GM18951 (cell line): ENCODE measurements around the gene PIGL.

Source experiments
- POLR2A ChIP-seq: IDR thresholded peaks from 4 replicates; pipeline ENCODE4 v1.6.1; 2011; ENCODE audit warnings: mild to moderate bottlenecking; ENCODE audit not compliant: insufficient read length, insufficient read depth; ENCODE audit errors: extremely low read depth
- in situ Hi-C: fragments of 300-500 bp; cut with MboI; formaldehyde crosslinking; loops from one replicate; pipeline ENCODE4 v1.12.0; 2022; ENCODE audit warnings: low sequenced_read_pairs, mixed read lengths, inconsistent platforms; ENCODE audit not compliant: unreplicated experiment

Gene PIGL

DNA sequence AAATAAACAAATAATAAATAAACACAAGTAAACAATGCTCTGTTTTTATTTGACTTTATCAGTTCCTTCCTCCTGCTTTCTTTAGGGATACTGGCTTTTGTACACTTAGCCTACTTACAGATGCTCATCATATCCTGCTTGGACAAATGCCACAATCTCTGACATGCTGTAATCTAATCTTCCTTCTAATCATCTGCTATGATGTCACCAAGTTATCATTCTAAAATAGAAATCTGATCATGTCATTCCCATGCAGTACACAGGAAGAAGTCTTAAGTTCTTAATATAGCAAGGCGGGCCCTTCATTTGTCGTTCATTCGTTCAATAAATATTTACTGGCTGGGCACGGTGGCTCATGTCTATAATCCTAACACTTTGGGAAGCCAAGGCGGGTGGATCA, 154.7 kb downstream of the PIGL start:
- in situ Hi-C loops = no loop called here

DNA sequence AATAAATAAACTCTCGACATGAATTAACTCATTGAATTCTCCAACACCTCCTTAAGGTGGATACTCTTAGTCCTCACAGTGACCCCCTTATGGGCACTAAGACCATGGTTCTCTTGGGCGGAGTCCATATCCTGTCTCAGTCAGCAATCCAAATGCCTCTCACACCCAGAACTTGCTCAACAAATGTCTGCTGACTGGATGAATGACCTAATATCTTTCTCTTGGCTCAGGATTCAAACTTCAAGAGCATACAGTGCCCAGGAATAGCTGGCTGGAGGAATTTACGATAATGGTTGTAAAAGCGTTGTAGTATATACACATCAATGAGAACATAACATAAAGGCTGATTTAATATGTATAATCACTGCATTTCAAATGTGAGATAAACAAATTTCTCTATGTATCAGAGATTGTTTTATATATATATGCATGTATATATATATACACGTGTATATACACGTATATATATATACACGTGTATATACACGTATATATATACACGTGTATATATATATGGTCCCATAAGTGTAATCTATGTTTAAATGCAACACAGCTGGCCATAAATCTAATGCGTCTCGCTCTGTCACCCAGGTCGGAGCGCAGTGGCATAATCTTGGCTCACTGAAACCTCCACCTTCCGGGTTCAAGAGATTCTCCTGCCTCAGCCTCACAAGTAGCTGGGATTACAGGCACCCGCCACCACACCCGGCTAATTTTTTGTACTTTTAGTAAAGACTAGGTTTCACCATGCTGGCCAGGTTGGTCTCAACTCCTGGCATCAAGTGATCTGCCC, 157.3 kb downstream of the PIGL start:
- TF ChIP-seq POLR2A = no peak
- in situ Hi-C loops = no loop called here

More for the DNA sequence above, 154.7 kb downstream of the PIGL start:
- no peak for TF ChIP-seq POLR2A
